Endodermal cell (in vitro differentiated cells): ENCODE measurements around the gene PLA2G12B. TPM values are rescaled to one million over a fixed set of nuclear protein-coding genes. Genes with fewer than 3 reads are reported as not detected.
A peak's percentile ranks its signal among the peaks of the same experiment; 100 is the strongest.
"Not testable (repeated sequence)": the region's sequence is repeated elsewhere in the genome, so short reads cannot be mapped to it uniquely, and the experiment has no call there.

Experiments used
- DNase-seq: peaks from one replicate; pipeline ENCODE4 v3.0.0-alpha.2; 2017
- H3K27ac ChIP-seq: 2 replicates; pipeline ENCODE4 v1.5.1; 2013; ENCODE audit warnings: mild to moderate bottlenecking, low read depth, low read length, moderate library complexity
- H3K27me3 ChIP-seq: 2 replicates; pipeline ENCODE4 v1.6.1; 2013; ENCODE audit warnings: mild to moderate bottlenecking, low read length, moderate library complexity; ENCODE audit not compliant: insufficient read depth, control insufficient read depth, poor library complexity, severe bottlenecking
- H3K36me3 ChIP-seq: 2 replicates; pipeline ENCODE4 v1.7.0; 2013; ENCODE audit warnings: mild to moderate bottlenecking, low read length, moderate library complexity; ENCODE audit not compliant: control insufficient read depth, insufficient read depth
- H3K4me1 ChIP-seq: one replicate; pipeline ENCODE4 v1.7.0; 2013; ENCODE audit warnings: low read length; ENCODE audit not compliant: control insufficient read depth, insufficient read depth
- H3K4me3 ChIP-seq: 2 replicates; pipeline ENCODE4 v1.5.1; 2013; ENCODE audit warnings: mild to moderate bottlenecking, low read length, moderate library complexity
- H3K9ac ChIP-seq: 2 replicates; pipeline ENCODE4 v1.6.1; 2013; ENCODE audit warnings: mild to moderate bottlenecking, low read length, moderate library complexity; ENCODE audit not compliant: poor library complexity, severe bottlenecking; ENCODE audit errors: extremely low read depth
- H3K9me3 ChIP-seq: 2 replicates; pipeline ENCODE4 v1.6.1; 2013; ENCODE audit warnings: mild to moderate bottlenecking, low read length, moderate library complexity; ENCODE audit not compliant: control insufficient read depth
- H3K27ac Mint-ChIP-seq: 2 replicates; pipeline ENCODE4 v1.8.0; 2020; ENCODE audit warnings: mixed read lengths
- H3K27me3 Mint-ChIP-seq: 2 replicates; pipeline ENCODE4 v1.8.0; 2021; ENCODE audit warnings: mild to moderate bottlenecking, mixed read lengths; ENCODE audit not compliant: insufficient read depth
- H3K36me3 Mint-ChIP-seq: 2 replicates; pipeline ENCODE4 v1.8.0; 2020; ENCODE audit warnings: low read depth, mixed read lengths
- H3K4me1 Mint-ChIP-seq: 2 replicates; pipeline ENCODE4 v1.8.0; 2020; ENCODE audit warnings: mixed read lengths
- H3K4me3 Mint-ChIP-seq: 2 replicates; pipeline ENCODE4 v1.8.0; 2020; ENCODE audit warnings: mild to moderate bottlenecking, moderate library complexity, mixed read lengths
- H3K9me3 Mint-ChIP-seq: 2 replicates; pipeline ENCODE4 v1.8.0; 2020; ENCODE audit warnings: mild to moderate bottlenecking, mixed read lengths
- WGBS, 2 experiments: methylation state at CpG; one replicate each; pipeline versions ENCODE4 v1.1.5 to v1.1.7; 2013; ENCODE audit warnings: missing lambda C conversion rate in 2 of 2, mixed read lengths in 1 of 2; ENCODE audit not compliant: insufficient coverage in 1 of 2, insufficient read length in 1 of 2; 5-methylcytosine and 5-hydroxymethylcytosine counted together
- total RNA-seq, 2 donors: library from RNA; stranded (reverse); fragmentation: NEBNext Ultra II Directional in 1 of 2; extraction: Animal tissue kit (Norgen Biotek cat#: 25700) in 1 of 2; gene quantifications; 2 replicates in 1 of 2; 3 replicates in 1 of 2; pipeline ENCODE4 v1.2.1, GENCODE V29; 2021
- TF ChIP-seq, protein P1 (sequence below): fragments of 200-600 bp; sonication (generic); conservative IDR thresholded peaks from 2 replicates; pipeline ENCODE4 v1.5.0; 2021; ENCODE audit warnings: antibody characterized with exemption, mild to moderate bottlenecking

PLA2G12B gene
- total RNA-seq, 2 donors from 2014 or later, result 0.64 to 0.93 TPM

GRCh38 chr10:72918352-72918751 is 36.3 kb downstream of the PLA2G12B start:
- Mint-ChIP-seq H3K27ac (no peak overlapping the region), H3K36me3 (no peaks in the 10 kb centered on the region), H3K4me1 (no peaks in the 10 kb centered on the region), H3K27me3 (no peaks in the 10 kb centered on the region), H3K9me3 (peaks cover 11% of the 10 kb centered on the region), H3K4me3 (no peak overlapping the region)
- H3K4me1 ChIP-seq, result no peaks in the 10 kb centered on the region
- H3K27ac ChIP-seq, result no peak overlapping the region
- H3K9ac ChIP-seq, result no peak overlapping the region
- TF ChIP-seq, protein P1, sequence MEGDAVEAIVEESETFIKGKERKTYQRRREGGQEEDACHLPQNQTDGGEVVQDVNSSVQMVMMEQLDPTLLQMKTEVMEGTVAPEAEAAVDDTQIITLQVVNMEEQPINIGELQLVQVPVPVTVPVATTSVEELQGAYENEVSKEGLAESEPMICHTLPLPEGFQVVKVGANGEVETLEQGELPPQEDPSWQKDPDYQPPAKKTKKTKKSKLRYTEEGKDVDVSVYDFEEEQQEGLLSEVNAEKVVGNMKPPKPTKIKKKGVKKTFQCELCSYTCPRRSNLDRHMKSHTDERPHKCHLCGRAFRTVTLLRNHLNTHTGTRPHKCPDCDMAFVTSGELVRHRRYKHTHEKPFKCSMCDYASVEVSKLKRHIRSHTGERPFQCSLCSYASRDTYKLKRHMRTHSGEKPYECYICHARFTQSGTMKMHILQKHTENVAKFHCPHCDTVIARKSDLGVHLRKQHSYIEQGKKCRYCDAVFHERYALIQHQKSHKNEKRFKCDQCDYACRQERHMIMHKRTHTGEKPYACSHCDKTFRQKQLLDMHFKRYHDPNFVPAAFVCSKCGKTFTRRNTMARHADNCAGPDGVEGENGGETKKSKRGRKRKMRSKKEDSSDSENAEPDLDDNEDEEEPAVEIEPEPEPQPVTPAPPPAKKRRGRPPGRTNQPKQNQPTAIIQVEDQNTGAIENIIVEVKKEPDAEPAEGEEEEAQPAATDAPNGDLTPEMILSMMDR, result no peak
- 88 to 93% methylated on average over 8 of the region's 8 CpGs for WGBS, 2 experiments
- no peaks in the 10 kb centered on the region for H3K27me3 ChIP-seq
- no peaks in the 10 kb centered on the region for H3K36me3 ChIP-seq
- DNase-seq, result no peak
- no peak overlapping the region for H3K4me3 ChIP-seq
- H3K9me3 ChIP-seq, result peaks cover 12% of the 10 kb centered on the region

DNA sequence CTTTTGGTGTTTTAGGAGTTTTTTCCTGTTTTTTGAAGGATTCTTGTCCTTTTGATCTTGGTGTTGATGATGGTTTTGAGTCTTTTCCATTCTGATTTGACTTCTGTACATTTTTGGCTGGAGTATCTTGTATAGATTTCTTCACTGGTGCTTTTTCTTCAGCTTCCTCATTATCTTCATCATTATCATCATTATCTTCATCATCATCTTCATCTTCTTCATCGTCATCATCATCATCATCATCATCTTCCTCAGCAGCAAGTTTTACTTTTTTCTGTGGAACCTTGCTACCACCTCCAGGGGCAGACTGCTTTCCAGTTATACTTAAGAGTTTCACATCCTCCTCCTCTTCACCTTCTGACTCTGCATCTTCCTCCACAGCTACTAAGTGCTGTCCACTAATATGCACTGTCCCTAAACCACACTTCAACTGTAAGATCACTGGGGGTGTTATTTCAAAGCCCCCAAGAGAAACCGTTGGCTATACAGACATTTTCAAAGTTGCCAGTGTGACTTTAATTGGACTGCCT is 36.7 kb downstream of the PLA2G12B start:
- H3K27ac Mint-ChIP-seq, H3K27ac ChIP-seq, H3K9ac ChIP-seq, H3K36me3 ChIP-seq, H3K4me3 ChIP-seq, DNase-seq, H3K27me3 Mint-ChIP-seq, H3K4me1 Mint-ChIP-seq, H3K4me1 ChIP-seq, H3K36me3 Mint-ChIP-seq, H3K4me3 Mint-ChIP-seq, H3K27me3 ChIP-seq: not testable (repeated sequence)
- H3K9me3 Mint-ChIP-seq, result peaks cover 11% of the 10 kb centered on the region
- H3K9me3 ChIP-seq, result peaks cover 12% of the 10 kb centered on the region
- whole genome bisulfite sequencing, 2 experiments, result 83 to 85% methylated on average over 1 to 2 of the region's 2 CpGs

DNA sequence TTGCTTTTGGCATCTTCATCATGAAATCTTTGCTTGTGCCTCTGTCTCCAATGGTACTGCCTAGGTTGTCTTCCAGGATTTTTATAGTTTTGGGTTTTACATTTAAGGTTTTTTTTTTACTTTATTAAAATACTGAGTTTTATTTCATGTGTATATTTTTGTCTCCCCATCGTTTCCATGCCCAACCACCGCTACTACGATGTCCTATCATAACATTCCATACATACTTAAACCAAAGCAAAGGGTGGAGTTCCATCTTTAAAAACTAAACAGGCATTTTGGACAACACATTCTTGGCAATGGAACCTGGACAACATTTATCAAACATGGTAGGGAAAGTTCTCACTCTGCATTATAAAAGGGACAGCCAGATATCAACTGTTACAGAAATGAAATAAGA is 37.4 kb downstream of the PLA2G12B start:
- H3K27me3 ChIP-seq, H3K27ac ChIP-seq, H3K4me3 Mint-ChIP-seq, H3K36me3 ChIP-seq, DNase-seq, H3K36me3 Mint-ChIP-seq, H3K4me3 ChIP-seq, H3K4me1 Mint-ChIP-seq, H3K9ac ChIP-seq, H3K27ac Mint-ChIP-seq, H3K4me1 ChIP-seq, H3K27me3 Mint-ChIP-seq: not testable (repeated sequence)
- H3K9me3 Mint-ChIP-seq, result peaks cover 11% of the 10 kb centered on the region
- H3K9me3 ChIP-seq, result peaks cover 12% of the 10 kb centered on the region
- WGBS, 2 experiments, result 84% methylated on average over 3 of the region's 3 CpGs; no CpG with 5 or more reads in 1 of the 2 experiments

DNA sequence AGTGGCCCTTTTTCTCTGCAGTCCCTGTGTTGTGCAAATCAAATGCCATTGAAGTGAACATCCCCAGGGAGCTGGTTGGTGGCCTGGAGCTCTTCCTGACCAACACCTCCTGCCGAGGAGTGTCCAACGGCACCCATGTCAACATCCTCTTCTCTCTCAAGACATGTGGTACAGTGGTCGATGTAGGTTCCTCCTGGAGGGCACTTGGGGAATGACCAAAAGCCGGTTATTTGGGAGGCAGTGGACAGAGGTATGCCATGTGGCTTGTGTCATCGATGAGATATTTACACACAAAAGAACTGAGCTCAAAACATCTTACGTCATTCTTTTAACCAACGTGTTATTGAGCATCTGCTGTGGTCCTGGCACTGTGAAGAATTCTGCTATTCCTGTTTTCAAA is 41.3 kb downstream of the PLA2G12B start:
- Histone ChIP-seq H3K27ac (no peak overlapping the region), H3K36me3 (no peaks in the 10 kb centered on the region), H3K4me1 (no peaks in the 10 kb centered on the region), H3K4me3 (no peak overlapping the region), H3K9ac (no peak overlapping the region), H3K27me3 (no peaks in the 10 kb centered on the region), H3K9me3 (no peaks in the 10 kb centered on the region)
- TF ChIP-seq, protein P1, result peak; percentile 46
- H3K36me3 Mint-ChIP-seq, result no peaks in the 10 kb centered on the region
- no peak overlapping the region for H3K27ac Mint-ChIP-seq
- DNase-seq, result peak; percentile 54
- H3K27me3 Mint-ChIP-seq, result no peaks in the 10 kb centered on the region
- H3K9me3 Mint-ChIP-seq, result no peaks in the 10 kb centered on the region
- no peak overlapping the region for H3K4me3 Mint-ChIP-seq
- 84 to 89% methylated on average over 7 of the region's 7 CpGs for WGBS, 2 experiments
- no peaks in the 10 kb centered on the region for H3K4me1 Mint-ChIP-seq
